Trophoblast cell (in vitro differentiated cells and primary cell): ENCODE data around the gene ZNF778.

ENCODE experiments used
- DNase-seq, 2 donors: peaks; one replicate each; pipeline ENCODE4 v3.0.0-alpha.2; 2016
- H2AFZ ChIP-seq: 2 replicates; pipeline ENCODE4 v1.6.1; 2013; ENCODE audit warnings: low read length, moderate library complexity, mild to moderate bottlenecking; ENCODE audit not compliant: insufficient read depth, poor library complexity
- H2AK5ac ChIP-seq: 2 replicates; pipeline ENCODE4 v1.6.1; 2013; ENCODE audit warnings: mild to moderate bottlenecking, low read length
- H2BK120ac ChIP-seq: 2 replicates; pipeline ENCODE4 v1.6.1; 2013; ENCODE audit warnings: low read length, mild to moderate bottlenecking, moderate library complexity; ENCODE audit not compliant: insufficient read depth, poor library complexity
- H2BK12ac ChIP-seq: 2 replicates; pipeline ENCODE4 v1.6.1; 2013; ENCODE audit warnings: mild to moderate bottlenecking, low read length, moderate library complexity
- H2BK5ac ChIP-seq: 2 replicates; pipeline ENCODE4 v1.6.1; 2013; ENCODE audit warnings: low read length, low read depth, moderate library complexity, mild to moderate bottlenecking; ENCODE audit not compliant: poor library complexity
- H3K14ac ChIP-seq: 2 replicates; pipeline ENCODE4 v1.6.1; 2013; ENCODE audit warnings: mild to moderate bottlenecking, low read length
- H3K18ac ChIP-seq: 2 replicates; pipeline ENCODE4 v1.6.1; 2013; ENCODE audit warnings: mild to moderate bottlenecking, low read length
- H3K23ac ChIP-seq: 2 replicates; pipeline ENCODE4 v1.6.1; 2013; ENCODE audit warnings: low read length
- H3K27ac ChIP-seq: 2 replicates; pipeline ENCODE4 v1.5.1; 2013; ENCODE audit warnings: low read depth, mild to moderate bottlenecking, inconsistent platforms, low read length, moderate library complexity
- H3K27me3 ChIP-seq: 2 replicates; pipeline ENCODE4 v1.6.1; 2013; ENCODE audit warnings: inconsistent platforms, mild to moderate bottlenecking, low read length, moderate library complexity; ENCODE audit not compliant: insufficient read depth
- H3K36me3 ChIP-seq, 2 experiments: 1 replicate in 1 of 2; 2 replicates in 1 of 2; pipeline ENCODE4 v1.6.1; 2013; ENCODE audit warnings: low read length in 2 of 2, mild to moderate bottlenecking in 2 of 2, moderate library complexity in 1 of 2; ENCODE audit not compliant: insufficient read depth in 2 of 2, control insufficient read depth in 1 of 2
- H3K4ac ChIP-seq: 2 replicates; pipeline ENCODE4 v1.6.1; 2013; ENCODE audit warnings: low read depth, mild to moderate bottlenecking, low read length, moderate library complexity
- H3K4me1 ChIP-seq, 2 experiments: 1 replicate in 1 of 2; 2 replicates in 1 of 2; pipeline ENCODE4 v1.6.1; 2013; ENCODE audit warnings: low read length in 2 of 2, mild to moderate bottlenecking in 2 of 2, moderate library complexity in 1 of 2; ENCODE audit not compliant: insufficient read depth in 2 of 2, control insufficient read depth in 1 of 2
- H3K4me2 ChIP-seq: 2 replicates; pipeline ENCODE4 v1.6.1; 2013; ENCODE audit warnings: inconsistent platforms, mild to moderate bottlenecking, low read length, moderate library complexity
- H3K4me3 ChIP-seq: 2 replicates; pipeline ENCODE4 v1.5.1; 2013; ENCODE audit warnings: mild to moderate bottlenecking, low read depth, low read length, inconsistent platforms
- H3K79me1 ChIP-seq: one replicate; pipeline ENCODE4 v1.6.1; 2013; ENCODE audit warnings: low read length
- H3K79me2 ChIP-seq: 2 replicates; pipeline ENCODE4 v1.6.1; 2013; ENCODE audit warnings: low read length, mild to moderate bottlenecking; ENCODE audit not compliant: control insufficient read depth, insufficient read depth, poor library complexity
- H3K9ac ChIP-seq: 2 replicates; pipeline ENCODE4 v1.6.1; 2013; ENCODE audit warnings: mild to moderate bottlenecking, low read length
- H3K9me3 ChIP-seq: 2 replicates; pipeline ENCODE4 v1.6.1; 2013; ENCODE audit warnings: low read depth, mild to moderate bottlenecking, control low read depth, inconsistent platforms, low read length; ENCODE audit not compliant: insufficient read depth
- H4K12ac ChIP-seq: 2 replicates; pipeline ENCODE4 v1.6.1; 2013; ENCODE audit warnings: low read depth, mild to moderate bottlenecking, low read length, moderate library complexity
- H4K8ac ChIP-seq: 2 replicates; pipeline ENCODE4 v1.6.1; 2013; ENCODE audit warnings: low read depth, mild to moderate bottlenecking, low read length, moderate library complexity
- H4K91ac ChIP-seq: one replicate; pipeline ENCODE4 v1.6.1; 2013; ENCODE audit warnings: low read depth, mild to moderate bottlenecking, low read length, moderate library complexity
- WGBS: extraction: QIAGEN DNeasy Blood & Tissue Kit; methylation state at CpG from one replicate; pipeline ENCODE4 v1.1.7; 2013; ENCODE audit warnings: missing lambda C conversion rate; ENCODE audit not compliant: insufficient read length, insufficient coverage; ENCODE audit errors: extremely low coverage; 5-methylcytosine and 5-hydroxymethylcytosine counted together

The ZNF778 gene

DNA sequence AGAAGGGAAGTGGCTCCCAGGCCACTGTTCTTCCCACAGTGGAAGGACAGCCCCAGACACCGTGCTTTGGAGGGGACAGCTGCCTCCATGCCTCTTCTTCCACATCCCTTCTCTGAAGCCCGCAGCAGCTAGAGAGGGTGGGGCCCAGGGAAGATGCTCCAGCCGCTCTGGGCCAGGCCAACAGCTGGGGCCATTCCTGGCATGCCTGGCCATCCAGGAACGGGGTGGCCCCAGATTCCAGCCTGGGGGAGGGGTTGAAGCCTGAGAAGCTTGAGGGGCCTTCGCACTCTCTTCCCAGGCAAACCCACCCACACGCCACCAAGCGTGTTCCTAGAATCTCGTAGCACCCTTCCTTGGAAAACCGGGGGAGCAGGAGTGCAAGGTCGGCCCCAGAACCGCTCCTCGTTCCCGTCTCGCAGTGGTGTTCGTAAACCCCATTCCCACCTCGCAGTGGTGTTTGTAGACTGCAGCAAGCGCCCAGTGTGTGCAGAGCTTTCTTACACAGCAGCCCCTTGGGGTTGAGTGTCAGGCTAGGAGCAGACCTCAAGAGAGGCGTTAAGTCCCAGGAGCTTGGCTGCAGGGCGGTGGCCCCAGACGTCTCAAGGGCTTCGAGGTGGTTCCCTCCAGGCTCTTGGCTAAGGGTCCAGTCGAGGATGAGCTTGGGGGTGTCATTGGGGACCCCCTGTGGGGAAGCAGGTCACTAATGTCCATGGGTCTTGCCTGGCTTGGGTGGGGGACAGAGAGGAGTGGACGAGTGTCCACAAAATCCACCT lies 43.3 kb upstream of the ZNF778 start:
- no peak overlapping the region for H3K18ac ChIP-seq
- no peak overlapping the region for H3K4ac ChIP-seq
- no CpG with 5 or more reads among the region's 23 CpGs for WGBS

DNA sequence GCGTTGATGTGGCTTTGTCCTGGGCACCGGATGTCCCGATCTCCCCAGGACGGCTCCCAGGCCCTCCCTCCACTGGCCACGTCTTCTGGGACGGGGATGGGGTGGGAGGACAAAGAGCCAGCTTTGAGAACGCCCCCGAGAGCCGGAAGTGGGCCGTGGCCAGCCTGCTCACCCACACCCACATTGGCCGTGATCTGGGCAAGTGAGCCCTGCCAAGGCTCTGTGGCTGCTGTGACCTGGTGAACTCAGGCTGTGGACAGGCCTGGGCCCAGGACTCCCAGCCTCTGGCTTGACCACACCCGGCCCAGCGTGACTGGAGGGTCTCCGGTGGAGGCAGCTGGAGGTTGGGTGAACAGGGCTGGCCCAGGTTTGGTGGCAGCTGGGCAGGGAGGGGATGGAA lies 42.6 kb upstream of the ZNF778 start:
- WGBS: no CpG with 5 or more reads among the region's 14 CpGs
- DNase-seq: no peak
- H4K8ac ChIP-seq: no peak overlapping the region

More for the DNA sequence above, 43.3 kb upstream of the ZNF778 start:
- no peak overlapping the region for H2BK5ac ChIP-seq
- H4K12ac ChIP-seq: no peak overlapping the region
- no peaks in the 10 kb centered on the region for H3K79me2 ChIP-seq
- no peak overlapping the region for H4K91ac ChIP-seq
- peaks cover 6% of the 10 kb centered on the region for H3K9me3 ChIP-seq
- H3K4me1 ChIP-seq: peaks cover 2 to 8% of the 10 kb centered on the region in 2 experiments
- H3K27me3 ChIP-seq: peaks cover 9% of the 10 kb centered on the region
- no peaks in the 10 kb centered on the region for H3K36me3 ChIP-seq
- no peak overlapping the region for H3K23ac ChIP-seq
- no peak for DNase-seq
- no peak overlapping the region for H3K27ac ChIP-seq
- no peak overlapping the region for H3K4me3 ChIP-seq
- H2AFZ ChIP-seq: no peak overlapping the region
- no peak overlapping the region for H2AK5ac ChIP-seq
- H2BK120ac ChIP-seq: no peak overlapping the region
- H2BK12ac ChIP-seq: no peak overlapping the region
- H3K9ac ChIP-seq: no peak overlapping the region
- no peak overlapping the region for H3K14ac ChIP-seq
- H3K4me2 ChIP-seq: no peak overlapping the region
- H3K79me1 ChIP-seq: no peaks in the 10 kb centered on the region
- H4K8ac ChIP-seq: no peak overlapping the region

DNA sequence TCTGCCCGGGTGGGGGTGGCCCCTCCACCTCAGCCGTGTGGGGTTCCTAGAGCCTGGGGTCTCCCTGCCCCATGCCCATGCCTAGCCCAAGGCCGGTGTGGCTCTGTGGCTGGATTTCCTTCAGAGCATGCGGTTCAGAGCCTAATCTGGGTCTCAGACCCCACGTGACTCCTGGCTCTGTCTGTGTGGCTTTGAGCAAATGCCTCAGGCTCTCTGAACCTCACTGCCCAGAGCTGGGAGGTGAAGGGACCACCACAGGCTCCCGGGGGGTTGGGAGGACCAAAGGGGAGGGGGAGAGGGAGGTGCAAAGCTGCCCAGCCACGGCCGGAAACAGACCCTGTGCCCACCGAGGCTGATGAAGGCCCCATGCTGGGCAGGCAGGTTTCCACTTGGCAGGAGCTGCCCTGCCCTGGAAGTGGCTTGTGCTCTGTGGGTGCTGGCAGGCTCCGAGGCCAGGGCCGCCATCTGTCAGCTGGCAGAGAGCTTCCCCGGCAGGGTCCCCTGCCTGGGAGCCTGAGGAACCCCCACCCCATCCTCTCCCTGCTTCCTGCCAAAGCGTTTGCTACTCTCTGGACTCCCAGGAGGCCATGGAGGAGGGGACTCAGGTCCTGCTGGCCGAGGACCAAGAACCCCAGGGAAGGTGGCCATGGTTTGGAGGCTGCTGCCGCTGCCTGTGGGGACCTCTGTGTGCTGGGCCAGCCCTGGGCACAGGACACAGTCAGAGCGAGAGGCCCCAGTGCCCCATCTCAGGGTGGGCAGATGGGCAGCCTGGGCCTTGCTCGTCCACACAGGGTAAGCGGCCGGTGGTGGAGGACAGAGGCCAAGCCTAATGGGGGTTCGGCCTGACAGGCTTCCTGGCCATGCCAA lies 42.0 kb upstream of the ZNF778 start:
- no peak overlapping the region for H4K91ac ChIP-seq
- DNase-seq: no peak
- H3K4me1 ChIP-seq: peaks cover 2 to 8% of the 10 kb centered on the region in 2 experiments
- H3K36me3 ChIP-seq: no peaks in the 10 kb centered on the region
- H3K27ac ChIP-seq: no peak overlapping the region
- peaks cover 9% of the 10 kb centered on the region for H3K9me3 ChIP-seq
- H3K9ac ChIP-seq: no peak overlapping the region
- no peak overlapping the region for H3K4me2 ChIP-seq
- H2BK5ac ChIP-seq: no peak overlapping the region
- H2AFZ ChIP-seq: no peak overlapping the region
- H3K79me2 ChIP-seq: no peaks in the 10 kb centered on the region
- no CpG with 5 or more reads among the region's 20 CpGs for WGBS
- H3K14ac ChIP-seq: no peak overlapping the region
- H2AK5ac ChIP-seq: no peak overlapping the region
- H2BK120ac ChIP-seq: no peak overlapping the region
- H4K8ac ChIP-seq: no peak overlapping the region
- no peak overlapping the region for H2BK12ac ChIP-seq
- no peak overlapping the region for H3K4ac ChIP-seq
- no peak overlapping the region for H3K4me3 ChIP-seq
- H3K27me3 ChIP-seq: peaks cover 5% of the 10 kb centered on the region
- no peak overlapping the region for H3K18ac ChIP-seq
- no peak overlapping the region for H4K12ac ChIP-seq
- no peak overlapping the region for H3K23ac ChIP-seq
- no peaks in the 10 kb centered on the region for H3K79me1 ChIP-seq

More for the DNA sequence above, 42.6 kb upstream of the ZNF778 start:
- no peak overlapping the region for H3K4ac ChIP-seq
- no peak overlapping the region for H3K4me3 ChIP-seq
- H3K79me2 ChIP-seq: no peaks in the 10 kb centered on the region
- H3K23ac ChIP-seq: no peak overlapping the region
- H3K9ac ChIP-seq: no peak overlapping the region
- peaks cover 6% of the 10 kb centered on the region for H3K27me3 ChIP-seq
- no peak overlapping the region for H2BK5ac ChIP-seq
- no peaks in the 10 kb centered on the region for H3K79me1 ChIP-seq
- no peak overlapping the region for H2AFZ ChIP-seq
- no peaks in the 10 kb centered on the region for H3K36me3 ChIP-seq
- no peak overlapping the region for H2AK5ac ChIP-seq
- H3K14ac ChIP-seq: no peak overlapping the region
- no peak overlapping the region for H2BK120ac ChIP-seq
- peaks cover 2 to 8% of the 10 kb centered on the region in 2 experiments for H3K4me1 ChIP-seq
- no peak overlapping the region for H2BK12ac ChIP-seq
- H3K9me3 ChIP-seq: peaks cover 9% of the 10 kb centered on the region
- no peak overlapping the region for H3K4me2 ChIP-seq
- H3K27ac ChIP-seq: no peak overlapping the region
- H4K91ac ChIP-seq: no peak overlapping the region
- no peak overlapping the region for H4K12ac ChIP-seq
- no peak overlapping the region for H3K18ac ChIP-seq

DNA sequence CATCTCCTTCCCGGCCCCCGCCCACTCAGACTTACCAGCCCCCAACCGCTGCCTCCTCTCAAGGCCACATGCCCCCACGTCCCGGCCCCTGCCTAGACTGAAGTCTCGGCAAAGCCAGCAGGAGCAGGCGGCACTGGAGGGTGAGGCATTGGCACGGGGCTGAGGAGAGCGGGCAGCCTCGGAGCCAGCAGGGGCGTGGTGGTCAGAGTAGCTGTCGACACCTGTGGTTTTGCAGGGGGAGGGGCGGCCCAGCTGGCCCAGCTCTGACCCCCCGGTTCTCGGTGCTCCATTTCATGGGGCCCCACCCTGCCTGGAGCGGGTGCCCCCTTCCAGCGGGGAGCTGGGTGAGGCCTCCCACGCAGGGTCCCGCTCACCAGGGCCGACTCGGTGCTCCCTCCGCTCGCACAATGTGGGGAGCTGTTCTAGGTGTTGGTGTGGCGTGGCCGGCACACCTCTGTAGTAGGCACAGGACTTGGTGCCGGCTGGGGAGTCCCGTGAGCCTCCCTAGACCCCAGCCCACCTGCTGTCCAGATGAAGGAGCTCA lies 41.3 kb upstream of the ZNF778 start:
- no peak overlapping the region for H3K23ac ChIP-seq
- WGBS: no CpG with 5 or more reads among the region's 27 CpGs

More for the DNA sequence above, 41.3 kb upstream of the ZNF778 start:
- Histone ChIP-seq H3K27ac (no peak overlapping the region), H2BK120ac (no peak overlapping the region), H4K12ac (no peak overlapping the region), H3K36me3 (no peaks in the 10 kb centered on the region), H2AK5ac (no peak overlapping the region), H3K27me3 (no peaks in the 10 kb centered on the region), H3K18ac (no peak overlapping the region), H3K79me1 (no peaks in the 10 kb centered on the region), H2AFZ (no peak overlapping the region), H3K4me3 (no peak overlapping the region), H2BK12ac (no peak overlapping the region), H3K4me1 (peaks cover 2 to 3% of the 10 kb centered on the region in 2 experiments), H2BK5ac (no peak overlapping the region), H4K8ac (no peak overlapping the region), H3K9me3 (peaks cover 9% of the 10 kb centered on the region), H3K79me2 (no peaks in the 10 kb centered on the region), H3K4ac (no peak overlapping the region), H3K9ac (no peak overlapping the region), H4K91ac (no peak overlapping the region), H3K14ac (no peak overlapping the region), H3K4me2 (no peak overlapping the region)
- DNase-seq: no peak
